Transverse colon (tissue), 4 donors: ENCODE data around the gene BOK. TPM values are rescaled to one million over a fixed set of nuclear protein-coding genes. Genes with fewer than 3 reads are reported as not detected.

Experiments used
- DNase-seq: peaks from one replicate; pipeline ENCODE4 v3.0.0-alpha.2; 2019
- H3K27ac ChIP-seq, 4 donors: fragments of 200-600 bp; sonication (generic); 2 replicates each; pipeline ENCODE4 v1.5.1; 2016 to 2018; ENCODE audit warnings: inconsistent platforms in 4 of 4
- H3K27me3 ChIP-seq: fragments of 200-600 bp; sonication (generic); 2 replicates; pipeline ENCODE4 v1.5.1; 2017; ENCODE audit warnings: inconsistent platforms
- H3K36me3 ChIP-seq, 4 donors: fragments of 200-600 bp; sonication (generic); 2 replicates each; pipeline ENCODE4 v1.5.1; 2017 to 2019; ENCODE audit warnings: inconsistent platforms in 4 of 4
- H3K4me1 ChIP-seq, 4 donors: fragments of 200-600 bp; sonication (generic); 2 replicates each; pipeline ENCODE4 v1.5.1; 2017 to 2020; ENCODE audit warnings: inconsistent platforms in 4 of 4
- H3K4me3 ChIP-seq, 4 donors: fragments of 200-600 bp; sonication (generic); 1 replicate in 1 of 4; 2 replicates in 3 of 4; pipeline versions ENCODE4 v1.5.1 to v1.6.1; 2017 to 2019; ENCODE audit warnings: inconsistent platforms in 4 of 4
- H3K9me3 ChIP-seq, 2 donors: fragments of 200-600 bp; sonication (generic); 2 replicates each; pipeline ENCODE4 v1.5.1; 2017 to 2019; ENCODE audit warnings: inconsistent platforms in 2 of 2
- CTCF ChIP-seq, 5 experiments: fragments of 200-600 bp in 3 of 5; fragments of 450-650 bp in 2 of 5; sonication (generic) in 3 of 5; IDR thresholded peaks; 1 replicate in 2 of 5; 2 replicates in 3 of 5; pipeline ENCODE4 v1.5.1; 2016 to 2017; ENCODE audit warnings: antibody characterized with exemption in 5 of 5, inconsistent platforms in 3 of 5, mild to moderate bottlenecking in 2 of 5, moderate library complexity in 1 of 5
- EP300 ChIP-seq: sonication (generic); formaldehyde crosslinking; IDR thresholded peaks from one replicate; pipeline ENCODE4 v1.6.1; 2017; ENCODE audit warnings: antibody characterized with exemption, low read depth
- POLR2A ChIP-seq: fragments of 450-650 bp; IDR thresholded peaks from one replicate; pipeline ENCODE4 v1.6.1; 2016; ENCODE audit warnings: antibody characterized with exemption, mild to moderate bottlenecking, moderate library complexity
- POLR2AphosphoS5 ChIP-seq, 3 donors: sonication (generic); formaldehyde crosslinking; IDR thresholded peaks; one replicate each; pipeline ENCODE4 v1.6.1; 2016; ENCODE audit warnings: antibody characterized with exemption in 3 of 3
- WGBS, 2 donors: methylation state at CpG; one replicate each; pipeline ENCODE4 v1.1.5; 2018; ENCODE audit warnings: low coverage in 1 of 2; 5-methylcytosine and 5-hydroxymethylcytosine counted together
- in situ Hi-C, 4 donors: fragments of 200-750 bp; cut with MboI; loops; one replicate each; pipeline versions ENCODE4 v1.15.0 to v1.15.1; 2017; ENCODE audit warnings: low sequenced_read_pairs in 3 of 4, low pct_ligation_motif_present in 1 of 4, low pct_unique_long_range_greater_than_20kb in 1 of 4
- intact Hi-C: fragments of 100-400 bp; cut with DNase I; formaldehyde crosslinking; loops from one replicate; pipeline ENCODE4 v1.15.1; 2023; ENCODE audit warnings: low total_unique reads
- total RNA-seq, 4 donors: library from RNA; depleted of rRNA; stranded (reverse); fragments of >200 nt; gene quantifications; one replicate each; pipeline ENCODE4 v1.1.0, GENCODE V29; 2016

BOK gene
- total RNA-seq, 4 donors from 2014 or later, result 21.0 to 84.2 (median 24.4) TPM

GRCh38 chr2:241608881-241609280 is 50.3 kb downstream of the BOK start:
- Histone ChIP-seq H3K27me3 (no peaks in the 10 kb centered on the region), H3K27ac (no peak overlapping the region), H3K4me1 (peaks cover 7 to 35% (median 16%) of the 10 kb centered on the region in 4 donors), H3K9me3 (no peaks in the 10 kb centered on the region), H3K4me3 (no peak overlapping the region), H3K36me3 (peaks cover 0 to 13% (median 5%) of the 10 kb centered on the region in 4 donors)
- no peak for TF ChIP-seq CTCF (IDR thresholded peaks at IDR 0.05)
- TF ChIP-seq POLR2AphosphoS5 (IDR thresholded peaks at IDR 0.05), result no peak
- TF ChIP-seq EP300, result no peak
- no peak for TF ChIP-seq POLR2A
- in situ Hi-C loops, result no loop called here
- intact Hi-C loops, result loop anchor here (5.0 kb wide), 1 partner anchor 102 kb away; the partner anchor contains the start of gene STK25
- 84 to 92% methylated on average over 4 to 10 of the region's 10 CpGs for WGBS, 2 donors
- DNase-seq, result no peak

GRCh38 chr2:241609859-241610793 is 51.6 kb downstream of the BOK start:
- intact Hi-C loops, result loop anchor here (5.0 kb wide), 1 partner anchor 103 kb away; the partner anchor contains the start of gene STK25
- 7 to 33% methylated on average over 1 to 63 of the region's 76 CpGs for WGBS, 2 donors
- Histone ChIP-seq H3K4me3 (peak overlapping the region; percentile 25 to 56 (median 44)), H3K9me3 (no peaks in the 10 kb centered on the region), H3K27me3 (no peaks in the 10 kb centered on the region), H3K27ac (peak overlapping the region; percentile 80 to 88 (median 84)), H3K36me3 (peaks cover 0 to 8% (median 4%) of the 10 kb centered on the region in 4 donors), H3K4me1 (peaks cover 7 to 39% (median 19%) of the 10 kb centered on the region in 4 donors)
- peak; percentile 94 for DNase-seq
- in situ Hi-C loops, result no loop called here
- peak; percentile 33 to 52 (median 52) for TF ChIP-seq POLR2AphosphoS5 (IDR thresholded peaks at IDR 0.05)
- no peak for TF ChIP-seq EP300
- TF ChIP-seq CTCF (IDR thresholded peaks at IDR 0.05), result peak; percentile 25 to 72 (median 55)
- TF ChIP-seq POLR2A, result peak; percentile 69

GRCh38 chr2:241611062-241611461 is 52.5 kb downstream of the BOK start:
- peak overlapping the region in 1 of 4 donors; percentile 56 for H3K4me3 ChIP-seq
- H3K27me3 ChIP-seq, result no peaks in the 10 kb centered on the region
- 60 to 93% methylated on average over 1 to 12 of the region's 13 CpGs for WGBS, 2 donors
- intact Hi-C loops, result no loop called here
- H3K36me3 ChIP-seq, result no peaks in the 10 kb centered on the region
- H3K4me1 ChIP-seq, result peaks cover 7 to 40% (median 22%) of the 10 kb centered on the region in 4 donors
- no peaks in the 10 kb centered on the region for H3K9me3 ChIP-seq
- no peak for DNase-seq
- in situ Hi-C loops, result no loop called here
- peak overlapping the region; percentile 80 to 88 (median 84) for H3K27ac ChIP-seq
- TF ChIP-seq CTCF (IDR thresholded peaks at IDR 0.05) (no peak), POLR2AphosphoS5 (IDR thresholded peaks at IDR 0.05) (no peak), EP300 (no peak), POLR2A (no peak)
